Activated CD4-positive, alpha-beta memory T cell treated with anti-CD3 and anti-CD28 coated beads, Interleukin-2, amount 10 ng/mL, durations not matched to agents 7 days and 5 days (primary cell): Measurements from ENCODE around the gene MYO3B. TPM values are rescaled to one million over a fixed set of nuclear protein-coding genes. Genes with fewer than 3 reads are reported as not detected.

ENCODE experiments used
- CTCF ChIA-PET: fragments of 350-600 bp; sonication (Branson Sonifier 250); formaldehyde crosslinking; loops from one replicate; lab custom pipeline; 2021; ENCODE audit warnings: antibody characterized with exemption, inconsistent platforms; lab: Charles Lee
- POLR2A ChIA-PET: fragments of 350-600 bp; sonication (Branson Sonifier 250); formaldehyde crosslinking; loops from one replicate; lab custom pipeline; 2021; ENCODE audit warnings: antibody characterized with exemption; lab: Charles Lee
- DNase-seq: peaks from one replicate; pipeline ENCODE4 v3.0.0-alpha.2; 2020
- H3K27ac Mint-ChIP-seq: one replicate; pipeline ENCODE4 v1.8.0; 2021; ENCODE audit warnings: mild to moderate bottlenecking, mixed read lengths
- H3K27me3 Mint-ChIP-seq: one replicate; pipeline ENCODE4 v1.8.0; 2021; ENCODE audit warnings: mixed read lengths
- H3K36me3 Mint-ChIP-seq: one replicate; pipeline ENCODE4 v1.8.0; 2021; ENCODE audit warnings: low read depth, mixed read lengths
- H3K4me1 Mint-ChIP-seq: one replicate; pipeline ENCODE4 v1.8.0; 2021; ENCODE audit warnings: mixed read lengths
- H3K4me3 Mint-ChIP-seq: one replicate; pipeline ENCODE4 v1.8.0; 2021; ENCODE audit warnings: mild to moderate bottlenecking, mixed read lengths
- H3K9me3 Mint-ChIP-seq: one replicate; pipeline ENCODE4 v1.8.0; 2021; ENCODE audit warnings: mixed read lengths
- total RNA-seq, 2 experiments: library from RNA; stranded (reverse); gene quantifications; one replicate each; pipeline ENCODE4 v1.2.3, GENCODE V29; 2021

MYO3B gene
- total RNA-seq, 2 experiments from 2014 or later, result 0.18 to 0.38 TPM

GRCh38 chr2:170380267-170380666, 202.3 kb downstream of the MYO3B start:
- Mint-ChIP-seq H3K27me3 (peaks cover 21% of the 10 kb centered on the region), H3K9me3 (no peaks in the 10 kb centered on the region), H3K27ac (no peak overlapping the region), H3K36me3 (no peaks in the 10 kb centered on the region), H3K4me1 (no peaks in the 10 kb centered on the region), H3K4me3 (no peak overlapping the region)
- no peak for DNase-seq
- CTCF ChIA-PET, result interaction anchor here (1.5 to 2.5 kb wide), 2 partner anchors 19 to 28 kb away, joined by 6 to 10 read pairs; no protein-coding TSS in a partner anchor
- POLR2A ChIA-PET, result no interaction called here

- CTCF ChIA-PET, result interaction anchor here (0.7 kb wide), 1 partner anchor 20 kb away, joined by 3 read pairs; no protein-coding TSS in a partner anchor
Observed at GRCh38 chr2:170381678-170382077, 203.7 kb downstream of the MYO3B start.

DNA sequence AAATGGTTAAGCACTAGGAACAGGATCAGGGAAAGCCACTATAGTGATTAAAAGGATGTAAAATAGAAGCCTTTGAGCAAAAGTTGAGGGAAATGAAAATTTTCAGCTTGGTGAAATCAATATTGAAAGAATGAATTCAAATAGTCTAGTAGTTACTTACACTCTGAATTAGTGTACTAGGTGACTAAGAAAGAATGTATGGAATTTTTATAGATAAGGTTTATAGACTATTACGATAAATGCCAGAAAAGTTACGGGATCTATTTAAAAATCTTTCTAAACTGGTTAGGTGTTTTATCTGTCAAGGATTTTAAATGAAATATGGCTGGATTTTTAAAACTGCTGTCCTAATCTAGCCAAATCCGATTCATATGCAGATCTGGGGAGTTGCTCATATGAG, 208.6 kb downstream of the MYO3B start:
- Mint-ChIP-seq H3K4me1 (no peaks in the 10 kb centered on the region), H3K27me3 (peaks cover 21% of the 10 kb centered on the region), H3K9me3 (no peaks in the 10 kb centered on the region), H3K27ac (no peak overlapping the region), H3K36me3 (no peaks in the 10 kb centered on the region), H3K4me3 (no peak overlapping the region)
- CTCF ChIA-PET, result no interaction called here
- POLR2A ChIA-PET, result no interaction called here
- DNase-seq, result no peak

More at GRCh38 chr2:170381678-170382077, 203.7 kb downstream of the MYO3B start:
- no peak overlapping the region for H3K4me3 Mint-ChIP-seq
- H3K9me3 Mint-ChIP-seq, result no peaks in the 10 kb centered on the region
- POLR2A ChIA-PET, result no interaction called here
- DNase-seq, result no peak
- H3K4me1 Mint-ChIP-seq, result no peaks in the 10 kb centered on the region
- H3K27ac Mint-ChIP-seq, result no peak overlapping the region
- peaks cover 22% of the 10 kb centered on the region for H3K27me3 Mint-ChIP-seq
- no peaks in the 10 kb centered on the region for H3K36me3 Mint-ChIP-seq

DNA sequence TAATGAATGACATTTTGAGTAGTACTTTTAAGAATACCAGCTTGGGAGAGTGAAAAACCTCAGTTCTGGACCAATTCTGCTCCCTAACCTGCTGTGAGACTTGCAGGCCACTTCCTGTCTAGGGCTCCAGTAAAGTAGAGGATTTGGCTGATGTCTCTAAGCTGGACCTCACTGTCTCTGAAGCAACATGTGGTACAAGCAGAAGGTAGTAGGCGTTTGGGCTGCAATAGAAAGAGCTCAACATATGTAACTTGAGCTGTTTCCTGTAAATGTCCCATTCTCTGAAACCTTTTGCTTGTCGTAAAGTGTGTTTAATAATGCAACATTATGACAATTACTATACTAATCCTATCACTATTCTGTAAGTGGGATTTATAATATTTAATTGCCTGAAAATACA, 213.1 kb downstream of the MYO3B start:
- H3K36me3 Mint-ChIP-seq, result no peaks in the 10 kb centered on the region
- no peak overlapping the region for H3K4me3 Mint-ChIP-seq
- CTCF ChIA-PET, result interaction anchor here (0.6 to 1.1 kb wide), 2 partner anchors 30 to 41 kb away, joined by 3 to 5 read pairs; no protein-coding TSS in a partner anchor
- H3K27me3 Mint-ChIP-seq, result peaks cover 23% of the 10 kb centered on the region
- no peaks in the 10 kb centered on the region for H3K4me1 Mint-ChIP-seq
- POLR2A ChIA-PET, result no interaction called here
- DNase-seq, result no peak
- H3K9me3 Mint-ChIP-seq, result no peaks in the 10 kb centered on the region
- H3K27ac Mint-ChIP-seq, result no peak overlapping the region

DNA sequence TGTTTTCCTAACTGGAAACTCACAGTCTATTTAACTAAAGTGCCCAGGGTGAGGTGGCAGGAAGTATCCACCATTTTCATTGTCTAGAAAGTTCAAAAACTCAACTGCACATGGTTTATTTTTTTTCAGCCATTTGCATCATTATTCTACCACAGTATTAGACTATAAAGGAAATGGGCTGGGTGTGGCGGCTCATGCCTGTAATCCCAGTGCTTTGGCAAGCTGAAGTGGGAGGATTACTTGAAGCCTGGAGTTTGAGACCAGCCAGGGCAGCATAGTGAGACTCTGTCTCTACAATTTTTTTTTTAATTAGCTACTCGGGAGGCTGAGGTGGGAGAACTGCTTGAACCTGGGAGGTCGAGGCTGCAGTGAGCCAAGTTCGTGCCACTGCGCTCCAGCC, 213.8 kb downstream of the MYO3B start:
- POLR2A ChIA-PET, result no interaction called here
- Mint-ChIP-seq H3K36me3 (no peaks in the 10 kb centered on the region), H3K27me3 (peaks cover 25% of the 10 kb centered on the region), H3K4me3 (no peak overlapping the region), H3K9me3 (no peaks in the 10 kb centered on the region), H3K4me1 (no peaks in the 10 kb centered on the region), H3K27ac (no peak overlapping the region)
- no peak for DNase-seq
- CTCF ChIA-PET, result interaction anchor here (0.6 to 2.5 kb wide), 3 partner anchors 17 to 956 kb away, joined by 3 to 12 read pairs (median 3); no protein-coding TSS in a partner anchor

DNA sequence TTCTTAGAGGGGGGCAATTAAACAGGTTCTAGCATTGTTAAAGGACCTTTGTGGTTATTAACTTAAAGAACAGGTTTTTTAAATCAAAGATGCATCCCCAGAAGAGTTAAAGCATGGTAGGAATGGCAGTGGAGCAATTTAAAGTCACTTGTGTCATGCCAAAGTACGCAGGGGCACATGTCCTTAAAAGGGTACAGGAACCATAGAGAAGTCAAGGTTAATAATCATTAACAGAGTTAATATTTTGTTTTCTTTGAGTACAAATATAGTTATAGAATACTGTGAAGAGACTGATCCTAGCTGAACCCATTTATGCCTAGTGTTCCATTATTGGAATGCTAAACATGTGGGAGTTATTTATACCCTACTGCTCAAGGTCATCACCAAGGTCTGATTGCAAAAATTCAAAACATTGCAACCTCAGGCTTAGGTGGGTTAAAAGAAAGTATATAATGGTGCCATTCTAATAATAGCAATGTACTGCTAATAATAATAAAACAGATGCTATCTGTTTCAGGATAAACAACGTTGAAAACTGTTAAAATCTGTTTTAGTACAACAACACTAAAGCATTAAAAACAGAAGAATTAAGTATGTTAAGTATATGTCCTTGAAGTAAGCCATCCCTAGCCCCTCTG, 216.0 kb downstream of the MYO3B start:
- Mint-ChIP-seq H3K27ac (no peak overlapping the region), H3K36me3 (no peaks in the 10 kb centered on the region), H3K4me1 (no peaks in the 10 kb centered on the region), H3K4me3 (no peak overlapping the region), H3K27me3 (peaks cover 21% of the 10 kb centered on the region), H3K9me3 (no peaks in the 10 kb centered on the region)
- POLR2A ChIA-PET, result no interaction called here
- no peak for DNase-seq
- CTCF ChIA-PET, result interaction anchor here (1.3 to 2.5 kb wide), 3 partner anchors 15 to 16 kb away, joined by 3 to 12 read pairs (median 5); no protein-coding TSS in a partner anchor

DNA sequence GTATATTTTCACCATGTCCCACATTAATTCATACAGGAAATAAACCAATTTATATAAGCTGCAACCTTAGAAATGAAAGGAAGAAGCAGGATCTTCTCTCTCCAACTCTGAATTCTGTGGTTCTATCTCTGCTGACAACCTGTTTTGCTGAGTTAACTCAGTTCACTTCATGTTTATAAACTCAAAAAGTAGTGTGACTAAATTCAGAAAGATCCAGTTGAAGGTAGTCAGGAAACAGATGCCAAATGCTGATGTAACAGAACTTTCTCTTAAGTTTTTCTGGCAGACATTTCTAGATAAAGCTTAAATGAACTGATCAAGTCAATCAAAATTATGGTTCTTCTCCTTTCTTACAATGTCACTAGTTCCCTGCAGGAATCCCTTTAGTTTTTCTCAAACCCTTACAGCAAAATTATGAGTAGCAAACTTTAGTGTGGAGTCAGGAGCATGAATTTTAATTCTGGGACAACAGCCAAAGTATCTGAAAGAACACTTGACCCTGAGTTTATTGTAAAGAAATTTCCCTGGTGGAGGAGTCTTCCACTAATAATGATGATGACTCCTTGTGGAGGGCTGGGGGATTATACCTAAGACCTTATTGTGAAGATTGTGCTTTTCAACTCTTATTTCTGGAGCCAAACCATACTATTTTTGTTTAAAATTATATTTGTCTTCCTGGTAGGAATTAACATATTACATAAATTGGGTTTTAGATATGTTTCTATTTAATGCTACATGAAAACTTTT, 216.9 kb downstream of the MYO3B start:
- no peak for DNase-seq
- CTCF ChIA-PET, result interaction anchor here (1.3 kb wide), 1 partner anchor 15 kb away, joined by 3 read pairs; no protein-coding TSS in a partner anchor

GRCh38 chr2:170396799-170397459, 219.0 kb downstream of the MYO3B start:
- ChIA-PET CTCF (interaction anchor here (0.6 to 3.2 kb wide), 6 partner anchors 12 to 420 kb away, joined by 3 to 13 read pairs (median 6); partner anchors contain the start of gene GAD1), POLR2A (no interaction called here)
- H3K27me3 Mint-ChIP-seq, result peaks cover 24% of the 10 kb centered on the region
- H3K27ac Mint-ChIP-seq, result no peak overlapping the region
- H3K4me3 Mint-ChIP-seq, result no peak overlapping the region
- no peaks in the 10 kb centered on the region for H3K4me1 Mint-ChIP-seq
- H3K36me3 Mint-ChIP-seq, result no peaks in the 10 kb centered on the region
- H3K9me3 Mint-ChIP-seq, result no peaks in the 10 kb centered on the region
- no peak for DNase-seq

More for the DNA sequence above, 216.9 kb downstream of the MYO3B start:
- H3K4me1 Mint-ChIP-seq, result no peaks in the 10 kb centered on the region
- POLR2A ChIA-PET, result no interaction called here
- H3K27me3 Mint-ChIP-seq, result peaks cover 21% of the 10 kb centered on the region
- H3K9me3 Mint-ChIP-seq, result no peaks in the 10 kb centered on the region
- H3K4me3 Mint-ChIP-seq, result no peak overlapping the region
- no peaks in the 10 kb centered on the region for H3K36me3 Mint-ChIP-seq
- H3K27ac Mint-ChIP-seq, result no peak overlapping the region

- H3K4me3 Mint-ChIP-seq, result no peak overlapping the region
- ChIA-PET CTCF (no interaction called here), POLR2A (no interaction called here)
- DNase-seq, result no peak
- H3K9me3 Mint-ChIP-seq, result no peaks in the 10 kb centered on the region
- H3K27ac Mint-ChIP-seq, result no peak overlapping the region
- H3K36me3 Mint-ChIP-seq, result no peaks in the 10 kb centered on the region
- H3K27me3 Mint-ChIP-seq, result peaks cover 25% of the 10 kb centered on the region
- no peaks in the 10 kb centered on the region for H3K4me1 Mint-ChIP-seq
Observed at GRCh38 chr2:170401187-170401586, 223.2 kb downstream of the MYO3B start.

GRCh38 chr2:170404846-170405245, 226.9 kb downstream of the MYO3B start:
- no peak for DNase-seq
- H3K4me3 Mint-ChIP-seq, result no peak overlapping the region
- H3K9me3 Mint-ChIP-seq, result no peaks in the 10 kb centered on the region
- H3K4me1 Mint-ChIP-seq, result peaks cover 7% of the 10 kb centered on the region
- POLR2A ChIA-PET, result no interaction called here
- H3K36me3 Mint-ChIP-seq, result no peaks in the 10 kb centered on the region
- H3K27ac Mint-ChIP-seq, result no peak overlapping the region
- H3K27me3 Mint-ChIP-seq, result peaks cover 22% of the 10 kb centered on the region
- CTCF ChIA-PET, result interaction anchor here (0.9 kb wide), 1 partner anchor 35 kb away, joined by 7 read pairs; no protein-coding TSS in a partner anchor

- DNase-seq, result no peak
- ChIA-PET CTCF (no interaction called here), POLR2A (no interaction called here)
- H3K36me3 Mint-ChIP-seq, result no peaks in the 10 kb centered on the region
- no peak overlapping the region for H3K4me3 Mint-ChIP-seq
- no peaks in the 10 kb centered on the region for H3K9me3 Mint-ChIP-seq
- H3K4me1 Mint-ChIP-seq, result peaks cover 7% of the 10 kb centered on the region
- peaks cover 24% of the 10 kb centered on the region for H3K27me3 Mint-ChIP-seq
- H3K27ac Mint-ChIP-seq, result no peak overlapping the region
Observed at GRCh38 chr2:170405326-170405725, 227.4 kb downstream of the MYO3B start.

GRCh38 chr2:170408461-170409163, 230.7 kb downstream of the MYO3B start:
- Mint-ChIP-seq H3K4me1 (peaks cover 7% of the 10 kb centered on the region), H3K27ac (no peak overlapping the region), H3K36me3 (no peaks in the 10 kb centered on the region), H3K9me3 (no peaks in the 10 kb centered on the region), H3K4me3 (no peak overlapping the region), H3K27me3 (peaks cover 22% of the 10 kb centered on the region)
- DNase-seq, result no peak
- ChIA-PET CTCF (interaction anchor here (0.6 to 3.0 kb wide), 30 partner anchors 10 to 1416 kb away, joined by 3 to 35 read pairs (median 4); partner anchors contain the start of gene GAD1), POLR2A (no interaction called here)
